ENCODE measurements around the gene LRP2BP. TPM values are rescaled to one million over a fixed set of nuclear protein-coding genes. Genes with fewer than 3 reads are reported as not detected.
"Not testable (repeated sequence)": the region's sequence is repeated elsewhere in the genome, so short reads cannot be mapped to it uniquely, and the experiment has no call there.

The LRP2BP gene
- total RNA-seq, 1 experiment from 2014 or later = 0.20 TPM

GRCh38 chr4:185322803-185323202 is 72.9 kb downstream of the LRP2BP start:
- H3K9me3 ChIP-seq = peaks cover 46% of the 10 kb centered on the region
- no peak overlapping the region for H3K4me3 ChIP-seq (ENCODE audit: low read depth, low read length)
- DNase-seq = no peak
- peaks cover 24% of the 10 kb centered on the region; the same call in 1 of the 2 replicates for H3K4me1 ChIP-seq
- POLR2A ChIA-PET = no interaction called here
- Mint-ChIP-seq H3K4me3 (ENCODE audit: unreplicated experiment) (no peak overlapping the region), H3K27ac (ENCODE audit: unreplicated experiment) (no peak overlapping the region), H3K36me3 (ENCODE audit: insufficient read depth, unreplicated experiment) (peaks cover 32% of the 10 kb centered on the region), H3K4me1 (ENCODE audit: low read depth, unreplicated experiment) (peaks cover 12% of the 10 kb centered on the region), H3K27me3 (ENCODE audit: insufficient read depth, unreplicated experiment) (no peaks in the 10 kb centered on the region), H3K9me3 (ENCODE audit: unreplicated experiment) (peaks cover 14% of the 10 kb centered on the region)
- BruUV-seq (replicated peaks) = no TSS peak
- H3K36me3 ChIP-seq (ENCODE audit: control insufficient read depth, insufficient read depth, low read length) = no peaks in the 10 kb centered on the region
- H3K27me3 ChIP-seq (replicated peaks; ENCODE audit: control insufficient read depth, insufficient read depth, low read length) = no peaks in the 10 kb centered on the region
- CTCF ChIA-PET = no interaction called here
- intact Hi-C loops (cut with micrococcal nuclease; ENCODE audit: unreplicated experiment) = no loop called here
- TF ChIP-seq CTCF (IDR thresholded peaks at IDR 0.05; ENCODE audit: insufficient read depth in 1 of 2, low read depth in 1 of 2, low read length in 1 of 2, severe bottlenecking in 1 of 2, unreplicated experiment in 1 of 2) = no peak

GRCh38 chr4:185318679-185319078 is 77.0 kb downstream of the LRP2BP start:
- intact Hi-C loops (cut with micrococcal nuclease; ENCODE audit: unreplicated experiment) = no loop called here
- Histone ChIP-seq H3K9me3 (peaks cover 28% of the 10 kb centered on the region), H3K36me3 (ENCODE audit: control insufficient read depth, insufficient read depth, low read length) (no peaks in the 10 kb centered on the region), H3K27me3 (replicated peaks; ENCODE audit: control insufficient read depth, insufficient read depth, low read length) (no peaks in the 10 kb centered on the region), H3K4me1 (peaks cover 6% of the 10 kb centered on the region; the same call in 1 of the 2 replicates), H3K4me3 (ENCODE audit: low read depth, low read length) (no peak overlapping the region)
- peaks cover under 1% of the 10 kb centered on the region for H3K4me1 Mint-ChIP-seq (ENCODE audit: low read depth, unreplicated experiment)
- no peak overlapping the region for H3K4me3 Mint-ChIP-seq (ENCODE audit: unreplicated experiment)
- no peak for TF ChIP-seq CTCF (IDR thresholded peaks at IDR 0.05; ENCODE audit: insufficient read depth in 1 of 2, low read depth in 1 of 2, low read length in 1 of 2, severe bottlenecking in 1 of 2, unreplicated experiment in 1 of 2)
- BruUV-seq (replicated peaks) = no TSS peak
- peaks cover 2% of the 10 kb centered on the region for H3K9me3 Mint-ChIP-seq (ENCODE audit: unreplicated experiment)
- DNase-seq = peak in 1 of 2 experiments; percentile 39
- peaks cover 24% of the 10 kb centered on the region for H3K36me3 Mint-ChIP-seq (ENCODE audit: insufficient read depth, unreplicated experiment)
- H3K27me3 Mint-ChIP-seq (ENCODE audit: insufficient read depth, unreplicated experiment) = no peaks in the 10 kb centered on the region
- CTCF ChIA-PET = interaction anchor here (0.6 kb wide), 2 partner anchors 118 to 176 kb away, joined by 4 read pairs; partner anchors contain the start of gene SLC25A4
- POLR2A ChIA-PET = no interaction called here
- H3K27ac Mint-ChIP-seq (ENCODE audit: unreplicated experiment) = no peak overlapping the region

- intact Hi-C loops (cut with micrococcal nuclease; ENCODE audit: unreplicated experiment) = no loop called here
- Histone ChIP-seq H3K36me3 (ENCODE audit: control insufficient read depth, insufficient read depth, low read length) (no peaks in the 10 kb centered on the region), H3K9me3 (peaks cover 21% of the 10 kb centered on the region; the same call in 1 of the 2 replicates), H3K27me3 (replicated peaks; ENCODE audit: control insufficient read depth, insufficient read depth, low read length) (no peaks in the 10 kb centered on the region), H3K4me1 (peaks cover 6% of the 10 kb centered on the region; the same call in 1 of the 2 replicates), H3K4me3 (ENCODE audit: low read depth, low read length) (no peak overlapping the region)
- ChIA-PET CTCF (no interaction called here), POLR2A (no interaction called here)
- Mint-ChIP-seq H3K36me3 (ENCODE audit: insufficient read depth, unreplicated experiment) (peaks cover 24% of the 10 kb centered on the region), H3K9me3 (ENCODE audit: unreplicated experiment) (no peaks in the 10 kb centered on the region), H3K27me3 (ENCODE audit: insufficient read depth, unreplicated experiment) (no peaks in the 10 kb centered on the region), H3K4me3 (ENCODE audit: unreplicated experiment) (no peak overlapping the region), H3K4me1 (ENCODE audit: low read depth, unreplicated experiment) (no peaks in the 10 kb centered on the region), H3K27ac (ENCODE audit: unreplicated experiment) (no peak overlapping the region)
- no TSS peak for BruUV-seq (replicated peaks)
- no peak for TF ChIP-seq CTCF (IDR thresholded peaks at IDR 0.05; ENCODE audit: insufficient read depth in 1 of 2, low read depth in 1 of 2, low read length in 1 of 2, severe bottlenecking in 1 of 2, unreplicated experiment in 1 of 2)
- no peak for DNase-seq
These were observed 77.8 kb downstream of the LRP2BP start for GRCh38 chr4:185317880-185318279.

GRCh38 chr4:185317462-185317861 is 78.3 kb downstream of the LRP2BP start:
- H3K4me3 ChIP-seq (ENCODE audit: low read depth, low read length); POLR2A ChIA-PET; H3K36me3 ChIP-seq (ENCODE audit: control insufficient read depth, insufficient read depth, low read length); BruUV-seq (replicated peaks); DNase-seq; H3K27me3 Mint-ChIP-seq (ENCODE audit: insufficient read depth, unreplicated experiment); H3K4me1 Mint-ChIP-seq (ENCODE audit: low read depth, unreplicated experiment); H3K27me3 ChIP-seq (replicated peaks; ENCODE audit: control insufficient read depth, insufficient read depth, low read length); H3K4me3 Mint-ChIP-seq (ENCODE audit: unreplicated experiment); H3K27ac Mint-ChIP-seq (ENCODE audit: unreplicated experiment); CTCF ChIA-PET; H3K4me1 ChIP-seq; intact Hi-C loops (cut with micrococcal nuclease; ENCODE audit: unreplicated experiment); H3K9me3 Mint-ChIP-seq (ENCODE audit: unreplicated experiment): not testable (repeated sequence)
- peaks cover 17% of the 10 kb centered on the region; the same call in 1 of the 2 replicates for H3K9me3 ChIP-seq
- H3K36me3 Mint-ChIP-seq (ENCODE audit: insufficient read depth, unreplicated experiment) = peaks cover 24% of the 10 kb centered on the region
